GM12864 (cell line): Measurements from ENCODE around the gene LITAFD.

Experiments
- DNase-seq: peaks from one replicate; pipeline ENCODE4 v3.0.0-alpha.2; 2011; ENCODE audit warnings: low read depth
- H3K4me3 ChIP-seq: 2 replicates; pipeline ENCODE4 v1.5.1; 2011; ENCODE audit warnings: mild to moderate bottlenecking, low read depth, low read length, control low read depth
- TF ChIP-seq, protein P1 (sequence below): IDR thresholded peaks from 2 replicates; pipeline ENCODE4 v1.5.1; 2011; ENCODE audit warnings: low read depth, mild to moderate bottlenecking, moderate library complexity, low read length, control low read depth, inconsistent platforms; ENCODE audit errors: missing control alignments

The LITAFD gene

DNA sequence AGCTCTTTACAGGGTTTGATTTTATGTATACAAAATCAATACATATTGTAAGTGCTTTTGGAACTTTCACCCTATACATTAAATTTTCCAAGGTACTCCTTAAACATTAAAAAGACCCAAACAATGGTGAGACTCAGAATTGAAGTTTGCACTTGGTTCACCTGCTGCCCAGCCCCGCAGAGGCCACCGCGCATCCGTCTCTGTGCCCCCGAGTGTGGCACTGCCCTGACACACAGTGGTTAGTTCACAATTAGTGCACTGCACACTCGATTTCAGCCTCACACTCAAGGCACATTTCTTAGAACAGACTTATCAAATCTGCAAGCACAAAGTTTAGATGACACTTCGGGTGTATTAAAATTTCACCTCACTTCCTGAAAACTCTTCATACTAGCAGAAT is 43.3 kb downstream of the LITAFD start:
- TF ChIP-seq, protein P1, sequence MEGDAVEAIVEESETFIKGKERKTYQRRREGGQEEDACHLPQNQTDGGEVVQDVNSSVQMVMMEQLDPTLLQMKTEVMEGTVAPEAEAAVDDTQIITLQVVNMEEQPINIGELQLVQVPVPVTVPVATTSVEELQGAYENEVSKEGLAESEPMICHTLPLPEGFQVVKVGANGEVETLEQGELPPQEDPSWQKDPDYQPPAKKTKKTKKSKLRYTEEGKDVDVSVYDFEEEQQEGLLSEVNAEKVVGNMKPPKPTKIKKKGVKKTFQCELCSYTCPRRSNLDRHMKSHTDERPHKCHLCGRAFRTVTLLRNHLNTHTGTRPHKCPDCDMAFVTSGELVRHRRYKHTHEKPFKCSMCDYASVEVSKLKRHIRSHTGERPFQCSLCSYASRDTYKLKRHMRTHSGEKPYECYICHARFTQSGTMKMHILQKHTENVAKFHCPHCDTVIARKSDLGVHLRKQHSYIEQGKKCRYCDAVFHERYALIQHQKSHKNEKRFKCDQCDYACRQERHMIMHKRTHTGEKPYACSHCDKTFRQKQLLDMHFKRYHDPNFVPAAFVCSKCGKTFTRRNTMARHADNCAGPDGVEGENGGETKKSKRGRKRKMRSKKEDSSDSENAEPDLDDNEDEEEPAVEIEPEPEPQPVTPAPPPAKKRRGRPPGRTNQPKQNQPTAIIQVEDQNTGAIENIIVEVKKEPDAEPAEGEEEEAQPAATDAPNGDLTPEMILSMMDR = no peak
- no peak for DNase-seq
- no peak overlapping the region for H3K4me3 ChIP-seq

GRCh38 chr16:8926827-8927226 is 44.7 kb downstream of the LITAFD start:
- DNase-seq = no peak
- no peak overlapping the region for H3K4me3 ChIP-seq
- TF ChIP-seq, protein P1 = no peak

DNA sequence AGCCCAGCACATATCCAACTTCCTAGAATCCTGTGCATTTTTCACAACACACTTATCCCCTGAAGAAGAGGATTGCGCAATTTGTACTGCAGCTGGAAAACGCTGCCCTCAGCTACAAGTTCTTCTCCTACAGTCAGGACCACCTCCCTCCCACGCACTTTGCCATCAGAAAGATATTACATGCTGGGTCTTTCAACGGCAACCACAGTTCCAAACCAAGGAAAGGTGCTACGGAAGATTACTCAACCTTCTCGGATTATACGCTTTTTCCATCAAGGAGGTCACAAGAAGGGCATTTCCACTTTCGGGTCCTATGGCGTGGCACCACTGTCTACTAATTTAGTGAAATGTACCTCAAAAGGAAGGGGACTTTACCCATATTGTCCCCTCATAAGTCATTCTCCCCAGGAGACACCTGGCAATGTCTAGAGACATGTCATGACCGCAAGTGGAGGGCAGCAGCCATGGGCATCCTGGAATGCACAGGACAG is 46.4 kb downstream of the LITAFD start:
- TF ChIP-seq, protein P1 = no peak
- no peak overlapping the region for H3K4me3 ChIP-seq
- DNase-seq = no peak

DNA sequence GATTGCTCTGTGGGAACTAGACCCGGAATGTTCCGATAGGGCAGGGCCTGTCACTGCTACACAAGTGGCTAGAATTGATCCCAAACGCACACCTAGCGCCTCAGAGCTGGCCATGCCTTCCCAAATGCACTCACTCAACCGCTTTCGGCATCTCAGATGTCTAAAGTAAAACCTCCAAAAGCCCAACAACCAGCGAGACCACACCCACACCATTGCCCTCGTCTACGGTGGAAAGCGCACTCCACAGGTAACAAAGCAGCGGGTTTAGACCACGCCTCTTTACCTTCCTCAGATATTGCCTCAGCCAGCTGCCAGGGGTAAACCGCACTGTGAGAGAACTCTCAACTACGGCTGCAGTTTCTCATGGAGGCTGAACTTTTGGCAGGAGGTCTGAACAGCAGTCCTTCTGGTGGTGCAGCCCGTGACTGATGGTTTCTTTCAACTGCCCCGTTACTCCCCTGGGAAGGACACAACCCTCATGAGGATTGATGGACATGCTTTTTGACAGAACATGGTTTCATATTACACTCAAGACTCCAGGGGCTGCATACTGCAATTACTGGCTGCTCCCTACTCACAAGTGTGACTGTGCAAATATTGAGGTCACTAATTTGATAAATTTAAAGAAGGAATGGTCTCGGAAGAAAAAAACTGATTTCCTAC is 47.1 kb downstream of the LITAFD start:
- H3K4me3 ChIP-seq = no peak overlapping the region
- no peak for DNase-seq
- TF ChIP-seq, protein P1 = no peak

- no peak overlapping the region for H3K4me3 ChIP-seq
- no peak for DNase-seq
- TF ChIP-seq, protein P1 = no peak
Observed at GRCh38 chr16:8931859-8932258, 49.7 kb downstream of the LITAFD start.

DNA sequence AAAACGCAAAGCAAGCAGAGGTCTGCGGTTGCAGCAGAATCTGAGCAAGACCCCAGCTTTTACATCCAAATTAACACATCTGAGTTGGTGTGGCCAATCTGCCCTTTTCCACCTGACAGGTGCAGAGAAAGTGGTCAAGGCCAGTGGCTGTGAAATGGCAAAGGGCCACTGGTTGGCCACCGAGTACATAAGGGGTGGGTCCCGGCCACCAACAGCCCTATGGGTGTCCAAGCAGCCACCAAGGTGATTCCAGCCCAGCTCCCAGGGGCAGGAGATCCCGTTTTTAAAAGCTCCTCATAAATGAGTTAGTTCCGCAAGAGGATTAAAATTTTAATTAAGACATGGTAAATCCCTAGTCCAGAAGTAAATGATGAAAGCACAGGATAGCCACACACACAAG is 52.5 kb downstream of the LITAFD start:
- TF ChIP-seq, protein P1 = no peak
- no peak overlapping the region for H3K4me3 ChIP-seq

More for the DNA sequence above, 52.5 kb downstream of the LITAFD start:
- no peak for DNase-seq
